Esophagus squamous epithelium (tissue), 5 donors: ENCODE measurements around the gene ICA1L. TPM values are rescaled to one million over a fixed set of nuclear protein-coding genes. Genes with fewer than 3 reads are reported as not detected.

ENCODE experiments used
- DNase-seq: peaks from one replicate; lab custom pipeline; 2025; lab: John Stamatoyannopoulos, UW
- H3K27ac ChIP-seq, 4 donors: fragments of 200-600 bp; sonication (generic); one replicate each; pipeline ENCODE4 v1.5.1; 2016 to 2019; ENCODE audit warnings: mild to moderate bottlenecking in 1 of 4
- H3K27me3 ChIP-seq, 4 donors: fragments of 200-600 bp; sonication (generic); 1 replicate in 3 of 4; 2 replicates in 1 of 4; pipeline versions ENCODE4 v1.5.1 to v1.6.0; 2017 to 2021; ENCODE audit warnings: antibody characterized with exemption in 1 of 4
- H3K36me3 ChIP-seq, 3 donors: fragments of 200-600 bp; sonication (generic); one replicate each; pipeline ENCODE4 v1.5.1; 2016 to 2019
- H3K4me1 ChIP-seq, 3 donors: fragments of 200-600 bp; sonication (generic); one replicate each; pipeline ENCODE4 v1.5.1; 2017 to 2019
- H3K4me3 ChIP-seq, 4 donors: fragments of 200-600 bp; sonication (generic); 1 replicate in 3 of 4; 2 replicates in 1 of 4; pipeline ENCODE4 v1.5.1; 2016 to 2019; ENCODE audit warnings: mild to moderate bottlenecking in 2 of 4, moderate library complexity in 1 of 4
- H3K9me3 ChIP-seq, 3 donors: fragments of 200-600 bp; sonication (generic); one replicate each; pipeline ENCODE4 v1.5.1; 2016 to 2019
- CTCF ChIP-seq, 6 experiments: fragments of 450-650 bp in 4 of 6; fragments of 200-600 bp in 2 of 6; sonication (generic) in 2 of 6; IDR thresholded peaks; one replicate each; pipeline ENCODE4 v1.5.1; 2016 to 2019; ENCODE audit warnings: antibody characterized with exemption in 6 of 6, mild to moderate bottlenecking in 4 of 6, moderate library complexity in 4 of 6
- POLR2A ChIP-seq, 4 donors: fragments of 450-650 bp; IDR thresholded peaks; one replicate each; pipeline ENCODE4 v1.6.1; 2017; ENCODE audit warnings: antibody characterized with exemption in 4 of 4, mild to moderate bottlenecking in 4 of 4, moderate library complexity in 3 of 4
- WGBS, 2 donors: methylation state at CpG; one replicate each; pipeline ENCODE4 v1.1.5; 2018; 5-methylcytosine and 5-hydroxymethylcytosine counted together
- intact Hi-C: fragments of 100-400 bp; cut with DNase I; formaldehyde crosslinking; loops from one replicate; pipeline ENCODE4 v1.15.0; 2022
- total RNA-seq, 4 donors: library from RNA; depleted of rRNA; stranded (reverse); fragments of >200 nt; gene quantifications; one replicate each; pipeline ENCODE4 v1.1.0, GENCODE V29; 2016
- donor health status: DM: yes; HTN: yes; CAD: no.

Gene ICA1L
- total RNA-seq, 4 donors from 2014 or later: 0.53 to 8.0 (median 0.79) TPM

- Histone ChIP-seq H3K27me3 (no peaks in the 10 kb centered on the region), H3K4me1 (no peaks in the 10 kb centered on the region), H3K9me3 (no peaks in the 10 kb centered on the region), H3K36me3 (peaks cover 0 to 58% (median 0%) of the 10 kb centered on the region in 3 donors), H3K4me3 (no peak overlapping the region), H3K27ac (no peak overlapping the region)
- DNase-seq: no peak
- intact Hi-C loops: no loop called here
- WGBS, 2 donors: 79 to 92% methylated on average over 1 of the region's 1 CpG
- TF ChIP-seq CTCF (IDR thresholded peaks at IDR 0.05) (no peak), POLR2A (IDR thresholded peaks at IDR 0.05) (no peak)
These were observed 100.2 kb downstream of the ICA1L start for GRCh38 chr2:202771336-202771735.

GRCh38 chr2:202769201-202769600 is 102.4 kb downstream of the ICA1L start:
- TF ChIP-seq POLR2A (IDR thresholded peaks at IDR 0.05) (no peak), CTCF (IDR thresholded peaks at IDR 0.05) (no peak)
- H3K9me3 ChIP-seq: no peaks in the 10 kb centered on the region
- peaks cover 0 to 63% (median 0%) of the 10 kb centered on the region in 3 donors for H3K36me3 ChIP-seq
- intact Hi-C loops: no loop called here
- no peak overlapping the region for H3K4me3 ChIP-seq
- H3K27ac ChIP-seq: no peak overlapping the region
- no peaks in the 10 kb centered on the region for H3K4me1 ChIP-seq
- H3K27me3 ChIP-seq: no peaks in the 10 kb centered on the region
- DNase-seq: no peak

- no peak overlapping the region for H3K4me3 ChIP-seq
- DNase-seq: no peak
- H3K36me3 ChIP-seq: peaks cover 0 to 61% (median 0%) of the 10 kb centered on the region in 3 donors
- H3K27me3 ChIP-seq: no peaks in the 10 kb centered on the region
- intact Hi-C loops: no loop called here
- H3K9me3 ChIP-seq: no peaks in the 10 kb centered on the region
- TF ChIP-seq CTCF (IDR thresholded peaks at IDR 0.05) (no peak), POLR2A (IDR thresholded peaks at IDR 0.05) (no peak)
- no peak overlapping the region for H3K27ac ChIP-seq
- H3K4me1 ChIP-seq: no peaks in the 10 kb centered on the region
These were observed 103.3 kb downstream of the ICA1L start for GRCh38 chr2:202768273-202768672.

GRCh38 chr2:202765436-202765835 is 106.1 kb downstream of the ICA1L start:
- intact Hi-C loops: no loop called here
- DNase-seq: no peak
- Histone ChIP-seq H3K4me1 (no peaks in the 10 kb centered on the region), H3K9me3 (no peaks in the 10 kb centered on the region), H3K27me3 (no peaks in the 10 kb centered on the region), H3K27ac (no peak overlapping the region), H3K4me3 (no peak overlapping the region), H3K36me3 (peaks cover 0 to 48% (median 0%) of the 10 kb centered on the region in 3 donors)
- TF ChIP-seq CTCF (IDR thresholded peaks at IDR 0.05): no peak
- no peak for TF ChIP-seq POLR2A (IDR thresholded peaks at IDR 0.05)
- 66 to 74% methylated on average over 5 of the region's 5 CpGs for WGBS, 2 donors

- WGBS, 2 donors: 90 to 98% methylated on average over 3 of the region's 3 CpGs
- Histone ChIP-seq H3K27ac (no peak overlapping the region), H3K36me3 (peaks cover 0 to 48% (median 0%) of the 10 kb centered on the region in 3 donors), H3K27me3 (no peaks in the 10 kb centered on the region), H3K9me3 (no peaks in the 10 kb centered on the region), H3K4me1 (no peaks in the 10 kb centered on the region), H3K4me3 (no peak overlapping the region)
- no peak for TF ChIP-seq CTCF (IDR thresholded peaks at IDR 0.05)
- TF ChIP-seq POLR2A (IDR thresholded peaks at IDR 0.05): no peak
- intact Hi-C loops: no loop called here
- DNase-seq: no peak
These were observed 106.6 kb downstream of the ICA1L start for GRCh38 chr2:202764991-202765390.
